ENCODE data around the gene AKR1C2. TPM values are rescaled to one million over a fixed set of nuclear protein-coding genes. Genes with fewer than 3 reads are reported as not detected.

The AKR1C2 gene
- total RNA-seq, 1 experiment from 2014 or later, result 0.25 TPM

- TF ChIP-seq ZBTB33 (IDR thresholded peaks at IDR 0.05; ENCODE audit: extremely low read depth, insufficient replicate concordance, low read length) (no peak), FOSL1 (IDR thresholded peaks at IDR 0.05; ENCODE audit: low read depth) (no peak), ZFX (IDR thresholded peaks at IDR 0.05) (no peak), REST (IDR thresholded peaks at IDR 0.05; ENCODE audit: low read depth) (no peak)
These were observed 58.8 kb downstream of the AKR1C2 start (continued) for GRCh38 chr10:4944841-4945240.

- peaks cover 0 to 27% of the 10 kb centered on the region in 2 experiments; a peak in 2 of 4 replicates for H3K4me1 ChIP-seq (ENCODE audit: control insufficient read depth in 1 of 2, insufficient read depth in 2 of 2, low read length in 2 of 2)
- ChIA-PET CTCF (no interaction called here), RAD21 (ENCODE audit: low non-redundant PET in 1 of 2, low total read pairs in 2 of 2, uncharacterized antibody in 2 of 2, unreplicated experiment in 2 of 2) (no interaction called here), POLR2A (no interaction called here)
- intact Hi-C loops (cut with micrococcal nuclease), result no loop called here
- H3K27me3 ChIP-seq (ENCODE audit: insufficient read depth, low read length), result no peaks in the 10 kb centered on the region
- H3K79me2 ChIP-seq (ENCODE audit: insufficient read depth, low read length), result no peaks in the 10 kb centered on the region
- H3K27ac ChIP-seq (ENCODE audit: low read depth, low read length), result no peak overlapping the region
- H3K9me2 ChIP-seq (ENCODE audit: insufficient read depth), result no peaks in the 10 kb centered on the region; the same call in 1 of the 2 replicates
- TF ChIP-seq REST (IDR thresholded peaks at IDR 0.05; ENCODE audit: low read depth) (no peak), FOSL1 (IDR thresholded peaks at IDR 0.05; ENCODE audit: low read depth) (no peak), CTCF (IDR thresholded peaks at IDR 0.05 in 2 of 3, conservative IDR thresholded peaks at IDR 0.05 in 1 of 3; ENCODE audit: borderline replicate concordance in 1 of 3, insufficient read depth in 1 of 3, low read depth in 2 of 3, low read length in 2 of 3) (no peak), TCF7L2 (IDR thresholded peaks at IDR 0.05; ENCODE audit: borderline replicate concordance, extremely low read depth, insufficient read depth, insufficient read length) (no peak), SIN3A (IDR thresholded peaks at IDR 0.05; ENCODE audit: low read depth) (no peak), JUND (IDR thresholded peaks at IDR 0.05) (no peak), RAD21 (IDR thresholded peaks at IDR 0.05; ENCODE audit: low read depth) (no peak), SRF (IDR thresholded peaks at IDR 0.05; ENCODE audit: low read depth) (no peak), EZH2phosphoT487 (IDR thresholded peaks at IDR 0.05; ENCODE audit: borderline replicate concordance) (no peak)
- H3K9ac ChIP-seq (ENCODE audit: low read length), result no peak overlapping the region
- ATAC-seq (no peak), DNase-seq (ENCODE audit: low read depth, low spot score) (no peak)
- H3K9me3 ChIP-seq (ENCODE audit: control insufficient read depth in 1 of 2, insufficient read depth in 1 of 2, low read depth in 1 of 2, low read length in 2 of 2), result no peaks in the 10 kb centered on the region
- no TSS peak for BruUV-seq (replicated peaks)
- no peak overlapping the region for H3K4me2 ChIP-seq (ENCODE audit: low read length)
- H3K4me3 ChIP-seq (replicated peaks in 1 of 2; ENCODE audit: low read depth in 1 of 2, low read length in 2 of 2), result no peak overlapping the region
- H3K36me3 ChIP-seq (ENCODE audit: control insufficient read depth in 1 of 2, insufficient read depth in 2 of 2, low read length in 2 of 2), result no peaks in the 10 kb centered on the region
- no peak overlapping the region for H2AFZ ChIP-seq (ENCODE audit: low read depth, low read length, poor library complexity, severe bottlenecking)
- H4K20me1 ChIP-seq (ENCODE audit: insufficient read depth), result no peaks in the 10 kb centered on the region
These were observed 59.8 kb downstream of the AKR1C2 start for GRCh38 chr10:4943821-4944220.

Data from HCT116 (cell line).